ENCODE measurements around the gene ZNF213.
"Not testable (repeated sequence)": the region's sequence is repeated elsewhere in the genome, so short reads cannot be mapped to it uniquely, and the experiment has no call there.

Gene ZNF213

GRCh38 chr16:3170440-3171180 lies 35.8 kb downstream of the ZNF213 start:
- DNase-seq (ENCODE audit: low read depth) = no peak

- DNase-seq (ENCODE audit: low read depth) = peak; percentile 67
Observed at GRCh38 chr16:3171181-3171854, 36.5 kb downstream of the ZNF213 start.

GRCh38 chr16:3171855-3172593 lies 37.2 kb downstream of the ZNF213 start:
- DNase-seq (ENCODE audit: low read depth) = no peak

- no peak for DNase-seq (ENCODE audit: low read depth)
Observed at GRCh38 chr16:3173892-3174617, 39.2 kb downstream of the ZNF213 start.

GRCh38 chr16:3174618-3175148 lies 39.9 kb downstream of the ZNF213 start:
- no peak for DNase-seq (ENCODE audit: low read depth)

- DNase-seq (ENCODE audit: low read depth) = no peak
Observed at GRCh38 chr16:3175157-3176093, 40.6 kb downstream of the ZNF213 start.

GRCh38 chr16:3179651-3180050 lies 44.8 kb downstream of the ZNF213 start:
- no peak for DNase-seq (ENCODE audit: low read depth)

- no peak for DNase-seq (ENCODE audit: low read depth)
Observed at GRCh38 chr16:3180445-3180878, 45.6 kb downstream of the ZNF213 start.

- DNase-seq (ENCODE audit: low read depth) = not testable (repeated sequence)
Observed at GRCh38 chr16:3182293-3182607, 47.4 kb downstream of the ZNF213 start.

- DNase-seq (ENCODE audit: low read depth) = no peak
Observed at GRCh38 chr16:3182608-3183444, 48.0 kb downstream of the ZNF213 start.

- DNase-seq (ENCODE audit: low read depth) = no peak
Observed at GRCh38 chr16:3183445-3184139, 48.8 kb downstream of the ZNF213 start.

GRCh38 chr16:3186946-3187690 lies 52.3 kb downstream of the ZNF213 start:
- DNase-seq (ENCODE audit: low read depth) = no peak

GRCh38 chr16:3187798-3188674 lies 53.2 kb downstream of the ZNF213 start, which contains the start of gene OR1F1:
TSS of gene OR1F1 (plus strand) at chr16:3188204.
- DNase-seq (ENCODE audit: low read depth) = peak; percentile 36

- no peak for DNase-seq (ENCODE audit: low read depth)
Observed at GRCh38 chr16:3188675-3188924, 53.8 kb downstream of the ZNF213 start.

- DNase-seq (ENCODE audit: low read depth) = no peak
Observed at GRCh38 chr16:3188925-3189825, 54.3 kb downstream of the ZNF213 start.

- no peak for DNase-seq (ENCODE audit: low read depth)
Observed at GRCh38 chr16:3189869-3190268, 55.0 kb downstream of the ZNF213 start.

- DNase-seq (ENCODE audit: low read depth) = no peak
Observed at GRCh38 chr16:3190949-3191353, 56.1 kb downstream of the ZNF213 start.

Measured in stimulated activated CD4-positive, alpha-beta T cell treated with anti-CD3 and anti-CD28 coated beads, Interleukin-2, amount 100 ng/mL, for 4 hours (primary cell).